PC-3 (cell line): ENCODE measurements around the gene FAM120B.

ENCODE experiments used
- CTCF ChIP-seq: fragments of 300-600 bp; sonication (generic); conservative IDR thresholded peaks from 2 replicates; pipeline ENCODE4 v1.5.1; 2017; ENCODE audit warnings: antibody characterized with exemption, low read depth, mild to moderate bottlenecking, low read length
- EZH2 ChIP-seq: fragments of 300-600 bp; sonication (generic); IDR thresholded peaks from one replicate; pipeline ENCODE4 v1.6.1; 2017; ENCODE audit warnings: antibody characterized with exemption, mild to moderate bottlenecking, low read length; ENCODE audit not compliant: unreplicated experiment
- EZH2phosphoT487 ChIP-seq: fragments of 300-600 bp; sonication (generic); IDR thresholded peaks from 2 replicates; pipeline ENCODE4 v1.6.1; 2018; ENCODE audit warnings: mild to moderate bottlenecking, antibody characterized with exemption, low read length, borderline replicate concordance

GRCh38 chr6:170448751-170449630 is 142.4 kb downstream of the FAM120B start:
- no peak for TF ChIP-seq CTCF
- no peak for TF ChIP-seq EZH2
- no peak for TF ChIP-seq EZH2phosphoT487
